IMR-90 (cell line): ENCODE measurements around the gene GCC2. TPM values are rescaled to one million over a fixed set of nuclear protein-coding genes. Genes with fewer than 3 reads are reported as not detected.
A peak's percentile ranks its signal among the peaks of the same experiment; 100 is the strongest.

Source experiments
- ATAC-seq: fragments of 200-7000 bp; cut with Tn5 transposase; 2 replicates; pipeline ENCODE4 v1.9.1; 2020; ENCODE audit warnings: low read depth, mild to moderate bottlenecking, moderate library complexity
- BruUV-seq: library from RNA; stranded (reverse); fragments of 400-500 nt; replicated peaks from 2 replicates; lab custom pipeline; 2021; lab: Mats Ljungman, UMichigan
- CTCF ChIA-PET: fragments of 300-600 bp; formaldehyde crosslinking; extraction: SDS; loops from one replicate; lab custom pipeline; 2021; ENCODE audit warnings: antibody characterized with exemption; lab: Yijun Ruan, JAX
- POLR2A ChIA-PET: fragments of 300-600 bp; sonication (Branson Sonifier 250); formaldehyde crosslinking; loops from one replicate; lab custom pipeline; 2022; ENCODE audit warnings: antibody characterized with exemption; ENCODE audit not compliant: unreplicated experiment; lab: Charles Lee
- DNase-seq: peaks from one replicate; pipeline ENCODE4 v3.0.0; 2013
- H2AFZ ChIP-seq: replicated peaks from 2 replicates; pipeline ENCODE3; 2013; ENCODE audit warnings: low read length, mild to moderate bottlenecking; ENCODE audit not compliant: poor library complexity
- H2AK5ac ChIP-seq: 2 replicates; pipeline ENCODE4 v1.6.1; 2013; ENCODE audit warnings: low read depth, low read length, inconsistent platforms
- H2AK9ac ChIP-seq: replicated peaks from 2 replicates; pipeline ENCODE3; 2013; ENCODE audit warnings: mild to moderate bottlenecking, low read depth, low read length, moderate library complexity; ENCODE audit not compliant: poor library complexity
- H2BK120ac ChIP-seq: 2 replicates; pipeline ENCODE4 v1.6.1; 2013; ENCODE audit warnings: low read depth, low read length, inconsistent platforms
- H2BK15ac ChIP-seq: 3 replicates; pipeline ENCODE4 v1.6.1; 2013; ENCODE audit warnings: low read depth, low read length, inconsistent platforms
- H2BK20ac ChIP-seq: 2 replicates; pipeline ENCODE4 v1.6.1; 2013; ENCODE audit warnings: low read depth, mild to moderate bottlenecking, inconsistent platforms, low read length, moderate library complexity
- H2BK5ac ChIP-seq: 2 replicates; pipeline ENCODE4 v1.6.1; 2013; ENCODE audit warnings: mild to moderate bottlenecking, low read depth, low read length, inconsistent platforms; ENCODE audit not compliant: poor library complexity, severe bottlenecking
- H3K14ac ChIP-seq: replicated peaks from 2 replicates; pipeline ENCODE4 v1.6.1; 2013; ENCODE audit warnings: low read depth, low read length, inconsistent platforms
- H3K18ac ChIP-seq: 2 replicates; pipeline ENCODE4 v1.6.1; 2013; ENCODE audit warnings: low read depth, low read length, control low read depth
- H3K23ac ChIP-seq: 2 replicates; pipeline ENCODE4 v1.6.1; 2013; ENCODE audit warnings: low read depth, low read length, inconsistent platforms
- H3K27ac ChIP-seq: 2 replicates; pipeline ENCODE4 v1.5.1; 2013; ENCODE audit warnings: mild to moderate bottlenecking, control low read depth, low read length; ENCODE audit not compliant: insufficient read depth
- H3K27me3 ChIP-seq: 2 replicates; pipeline ENCODE4 v1.6.1; 2013; ENCODE audit warnings: low read length; ENCODE audit not compliant: control insufficient read depth, insufficient read depth
- H3K36me3 ChIP-seq: 2 replicates; pipeline ENCODE4 v1.6.1; 2013; ENCODE audit warnings: low read length, mixed read lengths; ENCODE audit not compliant: control insufficient read depth, insufficient read depth
- H3K4ac ChIP-seq: 2 replicates; pipeline ENCODE4 v1.6.1; 2013; ENCODE audit warnings: low read depth, low read length, inconsistent platforms
- H3K4me1 ChIP-seq: 2 replicates; pipeline ENCODE4 v1.6.1; 2013; ENCODE audit warnings: low read length, mixed read lengths; ENCODE audit not compliant: control insufficient read depth, insufficient read depth
- H3K4me2 ChIP-seq: 2 replicates; pipeline ENCODE4 v1.6.1; 2013; ENCODE audit warnings: low read depth, mild to moderate bottlenecking, control low read depth, low read length, moderate library complexity
- H3K4me3 ChIP-seq: 2 replicates; pipeline ENCODE4 v1.5.1; 2013; ENCODE audit warnings: low read depth, mild to moderate bottlenecking, control low read depth, low read length, moderate library complexity; ENCODE audit not compliant: insufficient read depth
- H3K56ac ChIP-seq: 2 replicates; pipeline ENCODE4 v1.6.1; 2013; ENCODE audit warnings: low read length, inconsistent platforms; ENCODE audit not compliant: insufficient read depth; ENCODE audit errors: extremely low read depth
- H3K79me1 ChIP-seq, 2 experiments: 2 replicates each; pipeline ENCODE4 v1.6.1; 2013; ENCODE audit warnings: low read length in 2 of 2, inconsistent platforms in 1 of 2, low read depth in 1 of 2
- H3K9ac ChIP-seq: 2 replicates; pipeline ENCODE4 v1.6.1; 2013; ENCODE audit warnings: low read depth, low read length, control low read depth
- H3K9me1 ChIP-seq: 2 replicates; pipeline ENCODE4 v1.6.1; 2013; ENCODE audit warnings: low read length, inconsistent platforms; ENCODE audit not compliant: insufficient read depth
- H3K9me3 ChIP-seq: 2 replicates; pipeline ENCODE4 v1.6.1; 2013; ENCODE audit warnings: low read length; ENCODE audit not compliant: control insufficient read depth, insufficient read depth
- H4K20me1 ChIP-seq: 2 replicates; pipeline ENCODE4 v1.6.1; 2013; ENCODE audit warnings: low read length, inconsistent platforms; ENCODE audit not compliant: insufficient read depth
- H4K5ac ChIP-seq: 2 replicates; pipeline ENCODE4 v1.6.1; 2013; ENCODE audit warnings: mild to moderate bottlenecking, low read depth, low read length, control low read depth
- H4K8ac ChIP-seq, 2 experiments: 2 replicates each; pipeline ENCODE4 v1.6.1; 2013; ENCODE audit warnings: low read depth in 2 of 2, low read length in 2 of 2, control low read depth in 1 of 2, inconsistent platforms in 1 of 2
- H4K91ac ChIP-seq: 2 replicates; pipeline ENCODE4 v1.6.1; 2013; ENCODE audit warnings: low read depth, low read length, inconsistent platforms; ENCODE audit not compliant: insufficient read depth
- CEBPB ChIP-seq: IDR thresholded peaks from 2 replicates; pipeline ENCODE4 v1.6.1; 2012; ENCODE audit warnings: low read depth, low read length, improper control_type of control experiment
- NFE2L2 ChIP-seq: fragments of 150-350 bp; IDR thresholded peaks from 2 replicates; pipeline ENCODE4 v1.6.1; 2016; ENCODE audit warnings: low read depth, mild to moderate bottlenecking, low read length
- POLR2A ChIP-seq: IDR thresholded peaks from 2 replicates; pipeline ENCODE4 v1.6.1; 2012; ENCODE audit warnings: mild to moderate bottlenecking, low read depth, low read length
- RAD21 ChIP-seq: IDR thresholded peaks from 2 replicates; pipeline ENCODE4 v1.6.1; 2012; ENCODE audit warnings: low read length, improper control_type of control experiment
- RCOR1 ChIP-seq: IDR thresholded peaks from 2 replicates; pipeline ENCODE4 v1.6.1; 2012; ENCODE audit warnings: mild to moderate bottlenecking, low read length, improper control_type of control experiment; ENCODE audit not compliant: insufficient replicate concordance
- WGBS, 2 experiments: methylation state at CpG; one replicate each; pipeline versions ENCODE4 v1.1.5 to v1.1.7; 2013; ENCODE audit warnings: missing lambda C conversion rate in 2 of 2; ENCODE audit not compliant: insufficient read length in 1 of 2; ENCODE audit errors: extremely low coverage in 2 of 2; 5-methylcytosine and 5-hydroxymethylcytosine counted together
- dilution Hi-C: fragments of 300-500 bp; cut with HindIII; formaldehyde crosslinking; loops from one replicate; pipeline ENCODE4 v1.14.3; 2018; ENCODE audit warnings: low sequenced_read_pairs; ENCODE audit not compliant: unreplicated experiment
- in situ Hi-C: fragments of 300-500 bp; cut with MboI; formaldehyde crosslinking; loops from 3 replicates; pipeline ENCODE4 v1.14.3; 2019; ENCODE audit warnings: low sequenced_read_pairs, inconsistent platforms, mixed read lengths
- intact Hi-C: fragments of 100-400 bp; cut with micrococcal nuclease; formaldehyde crosslinking; loops from 2 replicates; pipeline ENCODE4 v1.10.0; 2022
- polyA plus RNA-seq, 3 experiments: library from polyadenylated mRNA; depleted of rRNA; stranded (reverse); fragments of >200 nt; gene quantifications; 2 replicates each; pipeline ENCODE4 v1.2.3, GENCODE V29; 2012; ENCODE audit warnings: low replicate concordance in 1 of 3
- total RNA-seq: library from RNA; depleted of rRNA; stranded (reverse); fragments of >200 nt; gene quantifications from 2 replicates; pipeline ENCODE4 v1.2.3, GENCODE V29; 2012

The GCC2 gene
- total and polyA plus RNA-seq, 2 of the 4 experiments (the other 2 are of a cell fraction), result 6.4 to 8.6 TPM

- Histone ChIP-seq H2BK5ac (no peak overlapping the region), H2AK9ac (no peak overlapping the region), H3K4me3 (peak overlapping the region; percentile 75; the same call in 1 of the 2 replicates), H3K56ac (0 out of 2 replicates have a peak overlapping the region, but pooled peaks have one; percentile 1), H4K8ac (no peak overlapping the region), H2AK5ac (no peak overlapping the region), H3K18ac (peak overlapping the region; percentile 10; the same call in 1 of the 2 replicates), H3K79me1 (peaks cover 15 to 59% of the 10 kb centered on the region in 2 experiments), H2BK120ac (no peak overlapping the region), H3K14ac (peak overlapping the region; percentile 53), H3K9ac (no peak overlapping the region), H4K20me1 (peaks cover 46% of the 10 kb centered on the region), H3K4ac (no peak overlapping the region; the same call in 1 of the 2 replicates), H3K36me3 (no peaks in the 10 kb centered on the region; the same call in 1 of the 2 replicates), H3K9me3 (no peaks in the 10 kb centered on the region), H4K91ac (no peak overlapping the region), H3K9me1 (peaks cover 8% of the 10 kb centered on the region), H3K4me1 (peaks cover 11% of the 10 kb centered on the region), H3K27ac (no peak overlapping the region), H2BK15ac (no peak overlapping the region), H3K27me3 (no peaks in the 10 kb centered on the region), H2BK20ac (no peak overlapping the region), H4K5ac (no peak overlapping the region), H3K4me2 (peak overlapping the region; percentile 85), H3K23ac (peak overlapping the region; percentile 86), H2AFZ (no peak overlapping the region)
- DNase-seq, result peak; percentile 62
- TF ChIP-seq RAD21, result no peak
- TF ChIP-seq CEBPB, result peak; percentile 62
- TF ChIP-seq NFE2L2, result peak; percentile 45; the same call in 1 of the 2 replicates
- TF ChIP-seq RCOR1, result peak; percentile 28
- TF ChIP-seq POLR2A, result peak; percentile 46
- dilution Hi-C loops (no loop called here), intact Hi-C loops (no loop called here), in situ Hi-C loops (no loop called here)
- ChIA-PET CTCF (interaction anchor here (1.5 kb wide), 1 partner anchor 100 kb away, joined by 8 read pairs; no protein-coding TSS in a partner anchor), POLR2A (no interaction called here)
- 100% methylated on average over 1 of the region's 7 CpGs; no CpG with 5 or more reads in 1 of the 2 experiments for WGBS, 2 experiments
- BruUV-seq, result no TSS peak
- no peak for ATAC-seq
Observed at GRCh38 chr2:108536133-108536780, 87.3 kb downstream of the GCC2 start.
